NCI-H748 treated with DMSO at 0.1 percent for 48 hours (cell line): ENCODE results near the gene C2CD4C.
"Not testable (repeated sequence)": the region's sequence is repeated elsewhere in the genome, so short reads cannot be mapped to it uniquely, and the experiment has no call there.

Experiments
- DNase-seq: peaks from one replicate; lab custom pipeline; 2025; lab: John Stamatoyannopoulos, UW

Gene C2CD4C

GRCh38 chr19:364496-365287 lies 44.3 kb downstream of the C2CD4C start:
- no peak for DNase-seq

- no peak for DNase-seq
These were observed 46.3 kb downstream of the C2CD4C start for GRCh38 chr19:362683-363082.

GRCh38 chr19:362154-362553 lies 46.8 kb downstream of the C2CD4C start:
- DNase-seq: no peak

- no peak for DNase-seq
These were observed 49.4 kb downstream of the C2CD4C start for GRCh38 chr19:359653-359925.

- not testable (repeated sequence) for DNase-seq
These were observed 53.4 kb downstream of the C2CD4C start for GRCh38 chr19:355536-355935.
